NCI-H1417 treated with DMSO at 0.1 percent for 48 hours (cell line): ENCODE measurements around the gene ALG9.
"Not testable (repeated sequence)": the region's sequence is repeated elsewhere in the genome, so short reads cannot be mapped to it uniquely, and the experiment has no call there.

Experiments used
- DNase-seq: peaks from one replicate; lab custom pipeline; 2025; lab: John Stamatoyannopoulos, UW

The ALG9 gene

GRCh38 chr11:111870886-111871692, at the start of gene ALG9:
ALG9 (minus strand) TSS chr11:111871581; CDS start chr11:111871482, 99 bp downstream.
- peak; percentile 52 for DNase-seq

GRCh38 chr11:111920908-111921307, 49.5 kb upstream of the ALG9 start:
- DNase-seq = no peak

- peak; percentile 63 for DNase-seq
These were observed 47.2 kb upstream of the ALG9 start, which contains the start of gene C11orf52 for GRCh38 chr11:111918390-111919256. C11orf52 (plus strand) TSS chr11:111918913; CDS start chr11:111918973, 60 bp downstream.

- no peak for DNase-seq
These were observed 46.4 kb upstream of the ALG9 start for GRCh38 chr11:111917788-111918187.

GRCh38 chr11:111917312-111917711, 45.9 kb upstream of the ALG9 start:
- DNase-seq = no peak

DNA sequence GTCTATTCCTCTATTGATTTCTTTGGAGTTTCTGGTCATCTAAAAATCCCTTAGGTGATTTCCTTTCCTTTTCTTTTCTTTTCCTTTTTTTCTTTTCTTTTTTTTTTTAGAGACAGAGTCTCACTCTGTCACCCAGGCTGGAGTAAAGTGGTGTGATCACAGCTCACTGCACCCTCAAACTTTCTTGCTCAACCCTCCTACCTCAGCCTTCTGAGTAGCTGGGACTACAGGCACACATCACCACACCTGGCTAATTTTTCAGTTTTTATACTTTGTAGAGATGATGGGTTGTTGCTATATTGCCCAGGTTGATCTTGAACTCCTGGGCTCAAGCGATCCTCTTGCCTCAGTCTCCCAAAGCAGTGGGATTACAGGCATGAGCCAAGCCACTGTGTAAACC, 45.4 kb upstream of the ALG9 start:
- no peak for DNase-seq

GRCh38 chr11:111913997-111914396, 42.6 kb upstream of the ALG9 start:
- no peak for DNase-seq

GRCh38 chr11:111913031-111913861, 41.9 kb upstream of the ALG9 start:
- no peak for DNase-seq

DNA sequence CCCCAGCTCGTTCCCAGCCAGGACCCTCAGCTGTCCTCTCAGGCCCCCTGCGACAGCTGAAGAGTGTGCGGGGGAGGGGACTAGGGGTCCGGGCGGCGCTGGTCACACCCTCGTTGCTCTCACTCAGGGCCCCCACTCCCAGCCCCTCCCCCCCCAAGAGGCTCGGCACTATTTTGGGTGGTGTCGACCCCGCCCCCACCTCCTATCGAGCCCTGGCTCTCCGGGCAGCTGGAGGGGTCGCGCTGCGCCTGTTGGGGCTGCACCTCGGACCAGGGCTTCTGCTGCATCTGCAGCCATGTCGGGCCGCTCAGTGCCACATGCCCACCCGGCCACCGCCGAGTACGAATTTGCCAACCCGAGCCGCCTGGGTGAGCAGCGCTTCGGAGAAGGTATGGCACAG, 41.2 kb upstream of the ALG9 start, which contains the start of gene HSPB2:
Gene HSPB2 (plus strand): TSS at position 200 of the 400 bp plus-strand sequence. CDS start 96 bp downstream, at position 296.
- no peak for DNase-seq

GRCh38 chr11:111911563-111912401, 40.4 kb upstream of the ALG9 start, which contains the start of gene CRYAB:
CRYAB (minus strand) TSS chr11:111911770; CDS start chr11:111911724, 46 bp downstream.
- no peak for DNase-seq

GRCh38 chr11:111910676-111911562, 39.5 kb upstream of the ALG9 start:
- no peak for DNase-seq

DNA sequence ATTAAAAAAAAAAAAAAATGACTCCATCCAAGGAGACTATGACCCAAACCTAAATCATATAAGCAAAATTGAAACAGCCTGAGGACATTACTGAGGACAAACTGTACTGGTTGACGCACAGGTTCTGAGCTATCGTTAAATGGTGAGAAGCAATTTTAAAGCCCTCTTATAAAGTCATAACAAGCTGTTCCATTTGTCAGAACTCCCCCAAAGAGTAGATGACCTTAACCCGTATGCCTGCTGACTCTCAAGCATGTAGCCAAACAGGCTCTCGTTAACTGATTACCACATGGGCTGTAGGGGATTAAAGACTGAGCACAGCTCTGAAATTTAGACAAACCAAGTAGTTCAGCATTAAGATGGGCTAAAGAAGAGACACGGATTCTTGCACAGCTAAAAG, 38.0 kb upstream of the ALG9 start:
- no peak for DNase-seq

DNA sequence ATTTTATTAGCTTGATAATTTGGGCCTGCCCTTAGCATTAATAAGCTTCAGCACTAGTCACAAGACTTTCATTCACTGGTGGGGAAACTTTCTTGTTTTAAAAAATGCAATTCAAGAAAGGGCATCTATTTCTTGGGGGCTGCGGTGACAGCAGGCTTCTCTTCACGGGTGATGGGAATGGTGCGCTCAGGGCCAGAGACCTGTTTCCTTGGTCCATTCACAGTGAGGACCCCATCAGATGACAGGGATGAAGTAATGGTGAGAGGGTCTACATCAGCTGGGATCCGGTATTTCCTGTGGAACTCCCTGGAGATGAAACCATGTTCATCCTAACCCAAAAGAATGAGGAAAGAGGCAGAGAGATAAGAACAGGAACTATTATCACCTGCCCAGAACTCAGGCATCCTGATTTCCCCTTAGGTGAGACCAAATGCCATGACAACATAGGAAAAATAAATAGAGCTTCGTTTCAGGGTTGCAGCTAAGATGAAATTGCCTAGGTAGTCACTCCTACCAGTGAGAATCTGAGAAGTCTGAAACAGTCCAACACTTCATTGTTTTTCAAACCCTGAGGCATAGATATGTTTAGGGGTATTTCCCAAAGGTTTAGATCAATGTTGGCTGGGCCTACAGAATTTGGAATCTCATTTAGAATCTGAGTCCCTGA, 37.4 kb upstream of the ALG9 start:
- no peak for DNase-seq

- DNase-seq = no peak
These were observed 35.3 kb upstream of the ALG9 start for GRCh38 chr11:111906680-111907079.

DNA sequence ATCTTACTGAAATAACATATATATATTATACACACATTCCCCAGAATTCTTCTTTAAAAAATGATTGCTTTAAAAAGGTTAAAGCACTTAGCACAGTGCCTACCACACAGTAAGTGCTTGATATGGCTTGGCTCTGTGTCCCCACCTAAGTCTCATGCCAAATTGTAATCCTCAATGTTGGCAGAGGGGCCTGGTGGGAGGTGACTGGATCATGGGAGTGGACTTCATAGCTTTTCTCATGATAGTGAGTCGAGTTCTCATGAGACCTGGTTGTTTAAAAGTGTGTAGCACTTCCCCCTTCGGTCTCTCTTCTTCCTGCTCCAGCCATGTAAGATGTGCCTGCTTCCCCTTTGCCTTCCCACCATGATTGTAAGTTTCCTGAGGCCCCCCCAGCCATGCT, 34.0 kb upstream of the ALG9 start:
- DNase-seq = no peak

- no peak for DNase-seq
These were observed 15.5 kb upstream of the ALG9 start for GRCh38 chr11:111886844-111887243.

DNA sequence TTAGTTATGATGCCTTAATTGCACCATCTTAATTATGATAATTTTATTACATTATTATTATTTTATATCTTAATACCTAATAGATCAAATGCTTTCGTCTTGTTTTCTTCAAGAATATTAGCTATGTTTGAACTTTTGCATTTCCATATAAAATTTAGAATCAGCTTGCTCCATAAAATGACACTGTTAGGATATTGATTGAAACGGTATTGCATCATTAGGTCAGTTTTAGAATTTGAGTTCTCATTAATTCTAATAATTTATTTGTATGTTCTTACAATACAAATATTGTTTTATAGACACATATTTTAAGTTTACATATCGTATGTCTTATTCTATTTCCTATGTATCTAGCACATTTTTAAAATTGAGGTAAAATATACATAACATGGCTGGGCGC, 14.7 kb upstream of the ALG9 start:
- no peak for DNase-seq

DNA sequence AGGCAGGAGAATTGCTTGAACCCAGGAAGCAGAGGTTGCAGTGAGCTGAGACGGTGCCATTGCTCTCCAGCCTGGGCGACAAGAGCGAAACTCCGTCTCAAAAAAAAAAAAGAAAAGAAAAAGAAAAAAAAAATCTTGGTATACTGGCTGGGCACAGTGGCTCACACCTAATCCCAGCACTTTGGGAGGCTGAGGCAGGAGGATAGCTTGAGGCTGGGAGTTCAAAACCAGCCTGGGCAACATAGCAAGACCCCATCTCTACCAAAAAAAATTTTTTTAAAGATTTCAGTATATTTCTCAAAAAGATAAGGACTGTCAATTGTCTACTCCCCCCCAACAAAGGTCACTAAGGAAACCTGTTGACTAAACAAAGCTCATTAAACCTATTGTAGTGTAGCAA, 13.7 kb upstream of the ALG9 start:
- DNase-seq = not testable (repeated sequence)

DNA sequence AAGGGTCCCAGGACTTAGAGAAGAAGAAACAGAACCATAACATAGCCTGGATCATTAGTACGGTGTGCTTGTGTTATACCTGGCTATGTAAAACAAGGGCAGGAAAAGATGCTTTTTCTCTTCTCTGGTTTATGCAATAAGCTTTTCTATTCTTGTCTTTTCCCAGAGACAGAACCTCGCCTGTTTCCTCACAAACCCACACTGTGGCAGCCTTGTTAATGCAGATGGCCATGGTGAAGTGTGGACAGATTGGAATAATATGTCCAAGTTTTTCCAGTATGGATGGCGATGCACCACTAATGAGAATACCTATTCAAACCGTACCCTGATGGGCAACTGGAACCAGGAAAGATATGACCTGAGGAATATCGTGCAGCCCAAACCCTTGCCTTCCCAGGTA, 10.8 kb upstream of the ALG9 start:
- DNase-seq = no peak
